Measurements from ENCODE around the gene ZNF512.

DNA sequence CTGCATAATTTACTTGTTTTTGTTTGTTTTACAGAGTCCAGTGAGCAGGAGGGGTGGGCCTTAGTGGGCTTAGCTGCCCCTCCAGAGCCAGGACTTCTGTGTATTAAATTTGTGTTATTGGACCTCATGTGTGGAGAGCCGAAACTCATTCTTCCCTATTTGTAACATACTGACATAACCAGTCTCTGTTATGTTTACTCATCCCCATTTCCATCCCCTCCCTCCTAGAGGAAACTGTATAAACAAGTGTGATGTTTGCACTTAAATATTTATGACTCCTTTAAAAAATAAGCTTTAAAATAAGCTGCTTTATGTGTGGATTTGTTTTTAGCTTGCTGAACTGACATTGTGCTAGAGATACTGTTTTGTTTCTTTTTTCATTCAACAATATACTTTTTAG is 13.8 kb downstream of the ZNF512 start:
- TF ChIP-seq ATF1 (CRISPR knock-in tag; IDR thresholded peaks at IDR 0.05) (no peak), ZNF121 (CRISPR knock-in tag; IDR thresholded peaks at IDR 0.05) (no peak), SP1 (CRISPR knock-in tag; conservative IDR thresholded peaks at IDR 0.05) (no peak), NR3C1 (CRISPR knock-in tag; conservative IDR thresholded peaks at IDR 0.05; ENCODE audit: low read depth) (no peak), NFYB (CRISPR knock-in tag; conservative IDR thresholded peaks at IDR 0.05; ENCODE audit: low read depth) (no peak)
- TF ChIP-seq, protein P1, sequence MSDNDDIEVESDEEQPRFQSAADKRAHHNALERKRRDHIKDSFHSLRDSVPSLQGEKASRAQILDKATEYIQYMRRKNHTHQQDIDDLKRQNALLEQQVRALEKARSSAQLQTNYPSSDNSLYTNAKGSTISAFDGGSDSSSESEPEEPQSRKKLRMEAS (CRISPR knock-in tag; IDR thresholded peaks at IDR 0.05): no peak
- TF ChIP-seq, protein P2, sequence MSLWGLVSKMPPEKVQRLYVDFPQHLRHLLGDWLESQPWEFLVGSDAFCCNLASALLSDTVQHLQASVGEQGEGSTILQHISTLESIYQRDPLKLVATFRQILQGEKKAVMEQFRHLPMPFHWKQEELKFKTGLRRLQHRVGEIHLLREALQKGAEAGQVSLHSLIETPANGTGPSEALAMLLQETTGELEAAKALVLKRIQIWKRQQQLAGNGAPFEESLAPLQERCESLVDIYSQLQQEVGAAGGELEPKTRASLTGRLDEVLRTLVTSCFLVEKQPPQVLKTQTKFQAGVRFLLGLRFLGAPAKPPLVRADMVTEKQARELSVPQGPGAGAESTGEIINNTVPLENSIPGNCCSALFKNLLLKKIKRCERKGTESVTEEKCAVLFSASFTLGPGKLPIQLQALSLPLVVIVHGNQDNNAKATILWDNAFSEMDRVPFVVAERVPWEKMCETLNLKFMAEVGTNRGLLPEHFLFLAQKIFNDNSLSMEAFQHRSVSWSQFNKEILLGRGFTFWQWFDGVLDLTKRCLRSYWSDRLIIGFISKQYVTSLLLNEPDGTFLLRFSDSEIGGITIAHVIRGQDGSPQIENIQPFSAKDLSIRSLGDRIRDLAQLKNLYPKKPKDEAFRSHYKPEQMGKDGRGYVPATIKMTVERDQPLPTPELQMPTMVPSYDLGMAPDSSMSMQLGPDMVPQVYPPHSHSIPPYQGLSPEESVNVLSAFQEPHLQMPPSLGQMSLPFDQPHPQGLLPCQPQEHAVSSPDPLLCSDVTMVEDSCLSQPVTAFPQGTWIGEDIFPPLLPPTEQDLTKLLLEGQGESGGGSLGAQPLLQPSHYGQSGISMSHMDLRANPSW (CRISPR knock-in tag; conservative IDR thresholded peaks at IDR 0.05; ENCODE audit: low read depth): no peak
- TF ChIP-seq, protein P3, sequence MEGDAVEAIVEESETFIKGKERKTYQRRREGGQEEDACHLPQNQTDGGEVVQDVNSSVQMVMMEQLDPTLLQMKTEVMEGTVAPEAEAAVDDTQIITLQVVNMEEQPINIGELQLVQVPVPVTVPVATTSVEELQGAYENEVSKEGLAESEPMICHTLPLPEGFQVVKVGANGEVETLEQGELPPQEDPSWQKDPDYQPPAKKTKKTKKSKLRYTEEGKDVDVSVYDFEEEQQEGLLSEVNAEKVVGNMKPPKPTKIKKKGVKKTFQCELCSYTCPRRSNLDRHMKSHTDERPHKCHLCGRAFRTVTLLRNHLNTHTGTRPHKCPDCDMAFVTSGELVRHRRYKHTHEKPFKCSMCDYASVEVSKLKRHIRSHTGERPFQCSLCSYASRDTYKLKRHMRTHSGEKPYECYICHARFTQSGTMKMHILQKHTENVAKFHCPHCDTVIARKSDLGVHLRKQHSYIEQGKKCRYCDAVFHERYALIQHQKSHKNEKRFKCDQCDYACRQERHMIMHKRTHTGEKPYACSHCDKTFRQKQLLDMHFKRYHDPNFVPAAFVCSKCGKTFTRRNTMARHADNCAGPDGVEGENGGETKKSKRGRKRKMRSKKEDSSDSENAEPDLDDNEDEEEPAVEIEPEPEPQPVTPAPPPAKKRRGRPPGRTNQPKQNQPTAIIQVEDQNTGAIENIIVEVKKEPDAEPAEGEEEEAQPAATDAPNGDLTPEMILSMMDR (IDR thresholded peaks at IDR 0.05): no peak
- TF ChIP-seq, protein P4, sequence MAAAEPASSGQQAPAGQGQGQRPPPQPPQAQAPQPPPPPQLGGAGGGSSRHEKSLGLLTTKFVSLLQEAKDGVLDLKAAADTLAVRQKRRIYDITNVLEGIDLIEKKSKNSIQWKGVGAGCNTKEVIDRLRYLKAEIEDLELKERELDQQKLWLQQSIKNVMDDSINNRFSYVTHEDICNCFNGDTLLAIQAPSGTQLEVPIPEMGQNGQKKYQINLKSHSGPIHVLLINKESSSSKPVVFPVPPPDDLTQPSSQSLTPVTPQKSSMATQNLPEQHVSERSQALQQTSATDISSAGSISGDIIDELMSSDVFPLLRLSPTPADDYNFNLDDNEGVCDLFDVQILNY (CRISPR knock-in tag; IDR thresholded peaks at IDR 0.05): no peak

Data from WTC11 (cell line).